ENCODE measurements around the gene CARTPT.
A peak's percentile ranks its signal among the peaks of the same experiment; 100 is the strongest.

The CARTPT gene

GRCh38 chr5:71684309-71684708 lies 34.8 kb upstream of the CARTPT start:
- Histone ChIP-seq H2AK5ac (ENCODE audit: low read length) (no peak overlapping the region), H3K18ac (ENCODE audit: low read length) (no peak overlapping the region), H3K36me3 (ENCODE audit: control insufficient read depth, insufficient read depth, low read length) (no peaks in the 10 kb centered on the region), H3K4ac (ENCODE audit: low read depth, low read length) (no peak overlapping the region), H3K9ac (ENCODE audit: low read length) (no peak overlapping the region), H2BK120ac (ENCODE audit: low read depth, low read length) (no peak overlapping the region), H3K56ac (ENCODE audit: low read length) (no peak overlapping the region), H3K79me1 (ENCODE audit: low read length) (no peaks in the 10 kb centered on the region), H2BK5ac (ENCODE audit: low read length) (no peak overlapping the region), H4K5ac (ENCODE audit: low read length) (no peak overlapping the region), H3K27ac (ENCODE audit: low read depth, low read length) (no peak overlapping the region), H2BK15ac (replicated peaks; ENCODE audit: low read depth) (no peak overlapping the region), H3K79me2 (ENCODE audit: control insufficient read depth, insufficient read depth, low read length) (no peaks in the 10 kb centered on the region), H3K4me2 (ENCODE audit: low read length) (no peak overlapping the region), H3K23ac (ENCODE audit: low read length) (no peak overlapping the region), H3K4me3 (ENCODE audit: low read length) (no peak overlapping the region), H4K8ac (ENCODE audit: low read depth, low read length) (no peak overlapping the region), H3K4me1 (ENCODE audit: control insufficient read depth, low read depth, low read length) (no peaks in the 10 kb centered on the region), H3K27me3 (ENCODE audit: insufficient read depth, low read length, poor library complexity) (no peaks in the 10 kb centered on the region)
- no CpG with 5 or more reads among the region's 2 CpGs for WGBS (ENCODE audit: extremely low coverage, insufficient coverage, low lambda C conversion rate)
- DNase-seq, result no peak

GRCh38 chr5:71693828-71694427 lies 25.1 kb upstream of the CARTPT start:
- Histone ChIP-seq H3K36me3 (ENCODE audit: control insufficient read depth, insufficient read depth, low read length) (no peaks in the 10 kb centered on the region), H2BK15ac (replicated peaks; ENCODE audit: low read depth) (no peak overlapping the region), H3K4me3 (ENCODE audit: low read length) (no peak overlapping the region), H3K4me2 (ENCODE audit: low read length) (no peak overlapping the region), H2AK5ac (ENCODE audit: low read length) (no peak overlapping the region), H3K27ac (ENCODE audit: low read depth, low read length) (no peak overlapping the region), H2BK5ac (ENCODE audit: low read length) (no peak overlapping the region), H3K4ac (ENCODE audit: low read depth, low read length) (no peak overlapping the region), H3K56ac (ENCODE audit: low read length) (no peak overlapping the region), H3K9ac (ENCODE audit: low read length) (no peak overlapping the region), H3K79me1 (ENCODE audit: low read length) (no peaks in the 10 kb centered on the region), H4K5ac (ENCODE audit: low read length) (no peak overlapping the region), H2BK120ac (ENCODE audit: low read depth, low read length) (no peak overlapping the region), H3K79me2 (ENCODE audit: control insufficient read depth, insufficient read depth, low read length) (no peaks in the 10 kb centered on the region), H4K8ac (ENCODE audit: low read depth, low read length) (no peak overlapping the region), H3K27me3 (ENCODE audit: insufficient read depth, low read length, poor library complexity) (no peaks in the 10 kb centered on the region), H3K18ac (ENCODE audit: low read length) (no peak overlapping the region), H3K4me1 (ENCODE audit: control insufficient read depth, low read depth, low read length) (no peaks in the 10 kb centered on the region), H3K23ac (ENCODE audit: low read length) (no peak overlapping the region)
- WGBS (ENCODE audit: extremely low coverage, insufficient coverage, low lambda C conversion rate), result no CpG with 5 or more reads among the region's 7 CpGs
- DNase-seq, result peak; percentile 64

- Histone ChIP-seq H2BK15ac (replicated peaks; ENCODE audit: low read depth) (no peak overlapping the region), H3K4me3 (ENCODE audit: low read length) (no peak overlapping the region)
- WGBS (ENCODE audit: extremely low coverage, insufficient coverage, low lambda C conversion rate), result no CpG with 5 or more reads among the region's 8 CpGs
These were observed 24.0 kb upstream of the CARTPT start for GRCh38 chr5:71695071-71695470.

GRCh38 chr5:71695595-71695994 lies 23.5 kb upstream of the CARTPT start:
- H3K9ac ChIP-seq (ENCODE audit: low read length), result no peak overlapping the region
- no peak overlapping the region for H3K4ac ChIP-seq (ENCODE audit: low read depth, low read length)
- no peak overlapping the region for H3K18ac ChIP-seq (ENCODE audit: low read length)
- H4K8ac ChIP-seq (ENCODE audit: low read depth, low read length), result no peak overlapping the region
- no peak overlapping the region for H4K5ac ChIP-seq (ENCODE audit: low read length)
- no peak overlapping the region for H3K56ac ChIP-seq (ENCODE audit: low read length)
- no peaks in the 10 kb centered on the region for H3K4me1 ChIP-seq (ENCODE audit: control insufficient read depth, low read depth, low read length)
- no peaks in the 10 kb centered on the region for H3K27me3 ChIP-seq (ENCODE audit: insufficient read depth, low read length, poor library complexity)
- no peak for DNase-seq
- no peak overlapping the region for H2AK5ac ChIP-seq (ENCODE audit: low read length)
- H3K36me3 ChIP-seq (ENCODE audit: control insufficient read depth, insufficient read depth, low read length), result no peaks in the 10 kb centered on the region
- no peaks in the 10 kb centered on the region for H3K79me2 ChIP-seq (ENCODE audit: control insufficient read depth, insufficient read depth, low read length)
- no peak overlapping the region for H3K4me2 ChIP-seq (ENCODE audit: low read length)
- H2BK5ac ChIP-seq (ENCODE audit: low read length), result no peak overlapping the region
- H3K23ac ChIP-seq (ENCODE audit: low read length), result no peak overlapping the region
- H3K27ac ChIP-seq (ENCODE audit: low read depth, low read length), result no peak overlapping the region
- H3K79me1 ChIP-seq (ENCODE audit: low read length), result no peaks in the 10 kb centered on the region
- H2BK120ac ChIP-seq (ENCODE audit: low read depth, low read length), result no peak overlapping the region
- H2BK15ac ChIP-seq (replicated peaks; ENCODE audit: low read depth), result no peak overlapping the region
- no peak overlapping the region for H3K4me3 ChIP-seq (ENCODE audit: low read length)

More at GRCh38 chr5:71695071-71695470, 24.0 kb upstream of the CARTPT start:
- no peak overlapping the region for H3K27ac ChIP-seq (ENCODE audit: low read depth, low read length)
- H4K5ac ChIP-seq (ENCODE audit: low read length), result no peak overlapping the region
- no peaks in the 10 kb centered on the region for H3K79me1 ChIP-seq (ENCODE audit: low read length)
- no peaks in the 10 kb centered on the region for H3K79me2 ChIP-seq (ENCODE audit: control insufficient read depth, insufficient read depth, low read length)
- no peaks in the 10 kb centered on the region for H3K4me1 ChIP-seq (ENCODE audit: control insufficient read depth, low read depth, low read length)
- H3K4ac ChIP-seq (ENCODE audit: low read depth, low read length), result no peak overlapping the region
- no peaks in the 10 kb centered on the region for H3K36me3 ChIP-seq (ENCODE audit: control insufficient read depth, insufficient read depth, low read length)
- no peak overlapping the region for H3K4me2 ChIP-seq (ENCODE audit: low read length)
- no peak overlapping the region for H3K23ac ChIP-seq (ENCODE audit: low read length)
- H4K8ac ChIP-seq (ENCODE audit: low read depth, low read length), result no peak overlapping the region
- no peak overlapping the region for H2AK5ac ChIP-seq (ENCODE audit: low read length)
- H3K18ac ChIP-seq (ENCODE audit: low read length), result no peak overlapping the region
- no peak overlapping the region for H2BK120ac ChIP-seq (ENCODE audit: low read depth, low read length)
- no peak overlapping the region for H3K9ac ChIP-seq (ENCODE audit: low read length)
- no peaks in the 10 kb centered on the region for H3K27me3 ChIP-seq (ENCODE audit: insufficient read depth, low read length, poor library complexity)
- no peak for DNase-seq
- H2BK5ac ChIP-seq (ENCODE audit: low read length), result no peak overlapping the region
- no peak overlapping the region for H3K56ac ChIP-seq (ENCODE audit: low read length)

DNA sequence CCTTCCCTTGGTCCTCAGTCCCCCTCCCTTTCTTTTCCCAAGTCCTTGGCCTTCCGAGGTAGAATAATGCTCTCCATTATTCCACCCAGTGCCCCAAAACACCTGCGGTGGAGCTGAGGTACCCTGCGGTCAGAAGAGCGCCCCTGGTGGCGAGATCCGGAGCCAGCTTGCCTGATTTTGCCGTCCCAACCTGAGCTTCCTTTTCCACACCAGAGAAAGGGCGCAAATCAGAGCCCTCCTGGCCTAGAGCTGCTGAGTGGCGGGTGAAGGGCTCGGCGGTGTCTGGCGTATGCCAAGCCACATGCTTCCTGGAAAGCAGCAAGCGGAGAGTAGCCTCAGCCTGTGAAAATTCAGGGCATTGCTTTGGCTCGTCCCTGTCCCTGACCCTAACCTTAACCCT lies 21.1 kb upstream of the CARTPT start:
- no peaks in the 10 kb centered on the region for H3K27me3 ChIP-seq (ENCODE audit: insufficient read depth, low read length, poor library complexity)
- no peak overlapping the region for H2BK5ac ChIP-seq (ENCODE audit: low read length)
- no peak overlapping the region for H2BK15ac ChIP-seq (replicated peaks; ENCODE audit: low read depth)
- H4K8ac ChIP-seq (ENCODE audit: low read depth, low read length), result no peak overlapping the region
- H3K56ac ChIP-seq (ENCODE audit: low read length), result no peak overlapping the region
- DNase-seq, result peak; percentile 72
- H3K23ac ChIP-seq (ENCODE audit: low read length), result no peak overlapping the region
- no peak overlapping the region for H3K18ac ChIP-seq (ENCODE audit: low read length)
- no peaks in the 10 kb centered on the region for H3K79me2 ChIP-seq (ENCODE audit: control insufficient read depth, insufficient read depth, low read length)
- no peak overlapping the region for H2BK120ac ChIP-seq (ENCODE audit: low read depth, low read length)
- H3K9ac ChIP-seq (ENCODE audit: low read length), result no peak overlapping the region
- no CpG with 5 or more reads among the region's 14 CpGs for WGBS (ENCODE audit: extremely low coverage, insufficient coverage, low lambda C conversion rate)
- H2AK5ac ChIP-seq (ENCODE audit: low read length), result no peak overlapping the region
- H3K4me3 ChIP-seq (ENCODE audit: low read length), result no peak overlapping the region
- H3K27ac ChIP-seq (ENCODE audit: low read depth, low read length), result no peak overlapping the region
- H3K79me1 ChIP-seq (ENCODE audit: low read length), result no peaks in the 10 kb centered on the region
- no peaks in the 10 kb centered on the region for H3K4me1 ChIP-seq (ENCODE audit: control insufficient read depth, low read depth, low read length)
- no peak overlapping the region for H4K5ac ChIP-seq (ENCODE audit: low read length)
- no peak overlapping the region for H3K4me2 ChIP-seq (ENCODE audit: low read length)
- no peak overlapping the region for H3K4ac ChIP-seq (ENCODE audit: low read depth, low read length)
- H3K36me3 ChIP-seq (ENCODE audit: control insufficient read depth, insufficient read depth, low read length), result no peaks in the 10 kb centered on the region

GRCh38 chr5:71699233-71699632 lies 19.8 kb upstream of the CARTPT start:
- Histone ChIP-seq H3K56ac (ENCODE audit: low read length) (no peak overlapping the region), H3K4me1 (ENCODE audit: control insufficient read depth, low read depth, low read length) (peaks cover 4% of the 10 kb centered on the region), H3K4ac (ENCODE audit: low read depth, low read length) (no peak overlapping the region), H3K27ac (ENCODE audit: low read depth, low read length) (no peak overlapping the region), H2AK5ac (ENCODE audit: low read length) (no peak overlapping the region), H2BK5ac (ENCODE audit: low read length) (no peak overlapping the region), H3K79me2 (ENCODE audit: control insufficient read depth, insufficient read depth, low read length) (no peaks in the 10 kb centered on the region), H3K79me1 (ENCODE audit: low read length) (no peaks in the 10 kb centered on the region), H3K27me3 (ENCODE audit: insufficient read depth, low read length, poor library complexity) (no peaks in the 10 kb centered on the region), H4K5ac (ENCODE audit: low read length) (no peak overlapping the region), H3K4me2 (ENCODE audit: low read length) (no peak overlapping the region), H3K9ac (ENCODE audit: low read length) (no peak overlapping the region), H3K23ac (ENCODE audit: low read length) (no peak overlapping the region), H2BK120ac (ENCODE audit: low read depth, low read length) (no peak overlapping the region), H3K18ac (ENCODE audit: low read length) (no peak overlapping the region), H3K4me3 (ENCODE audit: low read length) (no peak overlapping the region), H2BK15ac (replicated peaks; ENCODE audit: low read depth) (no peak overlapping the region), H3K36me3 (ENCODE audit: control insufficient read depth, insufficient read depth, low read length) (no peaks in the 10 kb centered on the region), H4K8ac (ENCODE audit: low read depth, low read length) (no peak overlapping the region)
- DNase-seq, result no peak
- no CpG with 5 or more reads among the region's 2 CpGs for WGBS (ENCODE audit: extremely low coverage, insufficient coverage, low lambda C conversion rate)
